ENCODE measurements around the gene ATP10D.

GRCh38 chr4:47624031-47624441 is 139.0 kb downstream of the ATP10D start:
- TF ChIP-seq CTCF (IDR thresholded peaks at IDR 0.05) (no peak), POLR2A (IDR thresholded peaks at IDR 0.05) (no peak)

Data from testis (tissue), 2 donors.